NCI-H526 (cell line): ENCODE measurements around the gene PLD4.
"Not testable (repeated sequence)": the region's sequence is repeated elsewhere in the genome, so short reads cannot be mapped to it uniquely, and the experiment has no call there.

Source experiments
- DNase-seq, 2 experiments: peaks; one replicate each; lab custom pipeline; 2025; lab: John Stamatoyannopoulos, UW

Gene PLD4

GRCh38 chr14:104886690-104887622, 37.7 kb upstream of the PLD4 start:
- DNase-seq = no peak

- DNase-seq = no peak
These were observed 36.8 kb upstream of the PLD4 start for GRCh38 chr14:104887623-104888488.

GRCh38 chr14:104888489-104889374, 35.9 kb upstream of the PLD4 start:
- no peak for DNase-seq

DNA sequence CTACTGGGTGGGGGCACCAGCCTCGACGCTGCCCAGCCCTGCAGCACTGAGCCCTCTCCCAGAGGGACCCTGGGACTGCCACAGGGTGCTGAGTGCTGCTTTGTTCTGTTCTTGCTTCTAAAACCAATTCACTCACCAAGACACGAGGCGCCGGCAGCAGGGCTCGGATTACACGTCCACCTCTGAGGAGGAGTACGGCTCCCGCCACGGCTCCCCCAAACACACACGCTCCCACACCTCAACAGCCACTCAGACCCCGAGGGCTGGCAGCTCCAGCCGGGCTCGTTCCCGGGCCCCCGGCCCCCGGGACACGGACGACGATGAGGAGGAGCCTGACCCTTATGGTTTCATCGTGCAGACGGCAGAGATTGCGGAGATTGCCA, 35.3 kb upstream of the PLD4 start:
- no peak for DNase-seq

DNA sequence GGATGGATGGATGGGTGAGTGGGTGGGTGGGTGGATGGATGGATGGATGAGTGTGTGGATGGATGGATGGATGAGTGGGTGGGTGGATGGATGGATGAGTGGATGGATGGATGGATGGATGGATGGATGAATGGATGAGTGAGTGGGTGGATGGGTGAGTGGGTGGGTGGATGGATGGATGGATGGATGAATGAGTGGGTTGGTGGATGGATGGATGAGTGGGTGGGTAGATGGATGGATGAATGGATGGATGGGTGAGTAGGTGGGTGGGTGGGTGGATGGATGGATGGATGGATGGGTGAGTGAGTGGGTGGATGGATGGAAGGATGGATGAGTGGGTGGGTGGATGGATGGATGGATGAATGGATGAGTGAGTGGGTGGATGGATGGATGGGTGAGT, 34.4 kb upstream of the PLD4 start:
- not testable (repeated sequence) for DNase-seq

GRCh38 chr14:104891121-104891551, 33.5 kb upstream of the PLD4 start:
- no peak for DNase-seq

- no peak for DNase-seq
These were observed 32.8 kb upstream of the PLD4 start for GRCh38 chr14:104891664-104892530.

- DNase-seq = no peak
These were observed 31.9 kb upstream of the PLD4 start for GRCh38 chr14:104892531-104893434.

DNA sequence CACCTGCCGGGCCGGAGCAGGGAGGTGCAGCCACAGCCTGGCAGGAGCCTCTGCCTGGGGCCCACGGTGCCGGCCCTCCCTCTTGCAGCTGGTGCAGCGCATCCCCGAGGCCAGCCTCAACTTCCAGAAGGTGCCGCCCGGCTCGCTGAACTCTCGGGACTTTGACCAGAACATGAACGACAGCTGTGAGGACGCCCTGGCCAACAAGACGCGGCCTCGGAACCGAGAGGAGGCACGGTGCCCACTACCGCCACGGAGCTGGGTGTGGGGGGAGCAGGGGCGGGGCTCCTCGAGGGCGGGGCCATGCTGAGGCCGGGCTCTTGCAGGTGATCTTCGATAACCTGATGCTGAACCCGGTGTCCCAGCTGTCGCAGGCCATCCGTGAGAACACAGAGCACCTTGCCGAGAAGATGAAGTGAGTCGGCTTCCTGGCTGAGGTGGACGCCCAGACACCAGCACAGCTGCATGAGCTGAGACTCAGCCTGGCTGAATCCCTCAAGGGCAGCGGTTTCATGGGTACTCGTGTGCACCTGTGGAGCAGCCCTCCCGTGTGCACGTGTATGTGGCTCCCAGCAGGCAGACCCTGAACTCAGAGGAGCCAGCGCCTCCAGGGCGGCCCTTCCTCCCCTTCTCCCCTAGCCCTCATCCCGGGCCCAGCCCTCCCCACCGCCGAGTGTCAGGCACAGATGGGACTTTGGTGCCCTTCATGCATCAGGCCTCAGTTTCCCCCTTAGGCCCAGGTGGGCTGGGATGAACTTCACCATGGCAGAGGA, 31.1 kb upstream of the PLD4 start:
- DNase-seq = peak in 1 of 2 experiments; percentile 61

GRCh38 chr14:104894331-104895206, 30.1 kb upstream of the PLD4 start:
- no peak for DNase-seq

- DNase-seq = no peak
These were observed 29.4 kb upstream of the PLD4 start for GRCh38 chr14:104895207-104895785.

DNA sequence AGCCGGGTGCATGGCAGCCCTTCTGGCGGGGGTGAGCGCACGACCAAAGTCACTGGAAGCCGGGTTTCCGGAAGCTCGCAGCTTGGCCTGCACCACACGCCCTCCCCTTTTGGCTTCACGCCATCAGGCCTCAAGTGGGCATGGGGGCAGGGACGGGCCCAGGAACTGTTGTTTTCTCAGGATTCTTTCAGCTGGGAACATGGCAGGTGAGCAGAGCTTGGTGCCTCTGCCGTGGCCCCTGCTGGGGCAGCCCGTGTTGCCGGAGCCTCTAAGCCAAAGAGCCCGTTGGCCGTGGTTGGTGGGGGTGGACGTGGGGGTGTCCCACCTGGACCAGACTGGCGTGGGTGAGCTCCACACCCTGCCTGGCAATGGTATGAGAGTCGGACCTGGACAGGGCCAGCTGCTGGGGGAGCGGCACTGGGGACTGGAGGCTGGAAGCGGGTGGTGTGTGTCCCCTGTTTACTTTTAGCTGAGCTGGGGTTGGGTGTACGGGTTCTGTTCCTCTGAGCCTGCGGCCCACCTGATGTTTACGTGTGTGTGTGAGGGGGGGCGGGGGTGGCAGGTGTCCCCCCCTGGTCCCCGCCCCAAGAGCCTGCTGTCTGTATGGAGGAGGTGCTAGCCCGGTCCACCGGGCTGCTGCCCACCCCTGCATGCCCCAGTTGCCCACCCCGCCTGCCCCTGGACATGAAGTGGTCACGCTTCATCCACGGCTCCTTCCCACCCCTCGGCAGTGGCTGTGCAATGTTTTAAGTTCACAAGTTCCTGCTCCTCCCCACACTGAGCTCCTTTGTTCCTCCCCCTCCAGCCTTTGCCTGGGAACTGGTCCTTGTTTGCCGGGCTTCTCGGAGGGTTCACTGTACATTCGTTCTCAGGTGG, 28.7 kb upstream of the PLD4 start:
- no peak for DNase-seq

- DNase-seq = no peak
These were observed 27.1 kb upstream of the PLD4 start for GRCh38 chr14:104897330-104898194.

- DNase-seq = no peak
These were observed 26.5 kb upstream of the PLD4 start for GRCh38 chr14:104898195-104898558.

- no peak for DNase-seq
These were observed 25.7 kb upstream of the PLD4 start for GRCh38 chr14:104898870-104899510.
